GM12878 (cell line): ENCODE results near the gene SETMAR. TPM values are rescaled to one million over a fixed set of nuclear protein-coding genes. Genes with fewer than 3 reads are reported as not detected.

Source experiments
- ATF7 ChIP-seq: fragments of 450-650 bp; IDR thresholded peaks from 2 replicates; pipeline ENCODE4 v1.6.1; 2016; ENCODE audit warnings: low read depth, mild to moderate bottlenecking
- CHD2 ChIP-seq: IDR thresholded peaks from 2 replicates; pipeline ENCODE4 v1.6.1; 2011; ENCODE audit warnings: low read depth, low read length, improper control_type of control experiment, borderline replicate concordance
- DPF2 ChIP-seq: fragments of 450-650 bp; IDR thresholded peaks from 2 replicates; pipeline ENCODE4 v1.6.1; 2017; ENCODE audit warnings: mild to moderate bottlenecking
- ETV6 ChIP-seq, 2 experiments: fragments of 450-650 bp in 1 of 2; IDR thresholded peaks in 1 of 2; conservative IDR thresholded peaks in 1 of 2; 2 replicates each; pipeline ENCODE4 v1.6.1; 2014; ENCODE audit warnings: antibody characterized with exemption in 1 of 2, borderline replicate concordance in 1 of 2, low read depth in 1 of 2, mild to moderate bottlenecking in 1 of 2, moderate library complexity in 1 of 2
- GATAD2B ChIP-seq: fragments of 450-650 bp; conservative IDR thresholded peaks from 2 replicates; pipeline ENCODE4 v1.6.1; 2017; ENCODE audit warnings: low read depth, mild to moderate bottlenecking, moderate library complexity
- HDAC6 ChIP-seq: fragments of 200-600 bp; sonication (generic); IDR thresholded peaks from one replicate; pipeline ENCODE4 v1.8.0; 2017; ENCODE audit warnings: antibody characterized with exemption; ENCODE audit not compliant: unreplicated experiment
- IKZF1 ChIP-seq: fragments of 450-650 bp; conservative IDR thresholded peaks from 2 replicates; pipeline ENCODE4 v1.6.1; 2017; ENCODE audit warnings: antibody characterized with exemption, mild to moderate bottlenecking
- IKZF2 ChIP-seq, 2 experiments: fragments of 450-650 bp; IDR thresholded peaks; 2 replicates each; pipeline ENCODE4 v1.6.1; 2017; ENCODE audit warnings: mild to moderate bottlenecking in 2 of 2, moderate library complexity in 2 of 2
- NR2C1 ChIP-seq: fragments of 450-650 bp; IDR thresholded peaks from 2 replicates; pipeline ENCODE4 v1.6.1; 2017; ENCODE audit warnings: antibody characterized with exemption, mild to moderate bottlenecking, moderate library complexity
- NR2C2 ChIP-seq: IDR thresholded peaks from 2 replicates; pipeline ENCODE4 v1.6.1; 2011; ENCODE audit warnings: borderline replicate concordance, low read depth; ENCODE audit not compliant: control insufficient read depth, insufficient read length
- PAX5 ChIP-seq: IDR thresholded peaks from 2 replicates; pipeline ENCODE4 v1.6.1; 2011; ENCODE audit warnings: low read depth, low read length, borderline replicate concordance
- RAD51 ChIP-seq: fragments of 450-650 bp; IDR thresholded peaks from 2 replicates; pipeline ENCODE4 v1.6.1; 2016; ENCODE audit warnings: moderate library complexity, mild to moderate bottlenecking, inconsistent platforms
- SIN3A ChIP-seq: IDR thresholded peaks from 2 replicates; pipeline ENCODE4 v1.6.1; 2012; ENCODE audit warnings: low read depth, low read length, improper control_type of control experiment
- SMAD5 ChIP-seq: IDR thresholded peaks from 2 replicates; pipeline ENCODE4 v1.6.1; 2016; ENCODE audit warnings: antibody characterized with exemption, low read depth
- SRF ChIP-seq, 2 experiments: IDR thresholded peaks; 2 replicates each; pipeline ENCODE4 v1.6.1; 2011; ENCODE audit warnings: low read depth in 2 of 2, low read length in 2 of 2, mild to moderate bottlenecking in 1 of 2, moderate library complexity in 1 of 2
- TARDBP ChIP-seq: IDR thresholded peaks from 2 replicates; pipeline ENCODE4 v1.6.1; 2016; ENCODE audit warnings: borderline replicate concordance
- ZNF217 ChIP-seq: fragments of 450-650 bp; IDR thresholded peaks from 2 replicates; pipeline ENCODE4 v1.6.1; 2017; ENCODE audit warnings: antibody characterized with exemption, mild to moderate bottlenecking
- ZNF384 ChIP-seq: IDR thresholded peaks from 2 replicates; pipeline ENCODE4 v1.6.1; 2012; ENCODE audit warnings: low read depth, mild to moderate bottlenecking, low read length, improper control_type of control experiment, borderline replicate concordance
- polyA plus RNA-seq, 11 experiments: library from polyadenylated mRNA; depleted of rRNA in 4 of 11; unstranded in 6 of 11; stranded (reverse) in 5 of 11; fragments of >200 nt; fragmentation: Nextera tagmentation in 4 of 11; fragmentation: Illumina TruSeq in 1 of 11; extraction: Ambion mirVana in 4 of 11; extraction: Trizol in 1 of 11; gene quantifications; 1 replicate in 1 of 11; 2 replicates in 10 of 11; pipeline versions ENCODE4 v1.2.1 to v1.2.3, GENCODE V29; 2011 to 2016; ENCODE audit warnings: inconsistent platforms in 2 of 11, missing spikeins in 2 of 11, low read depth in 1 of 11
- total RNA-seq, 4 experiments: library from RNA; depleted of rRNA in 3 of 4; stranded (reverse); fragments of >200 nt in 3 of 4; fragmentation: Illumina TruSeq in 1 of 4; extraction: Trizol in 1 of 4; gene quantifications; 2 replicates each; pipeline versions ENCODE4 v1.2.1 to v1.2.3, GENCODE V29; 2013 to 2021
- TF ChIP-seq, protein P1 (sequence below): fragments of 450-650 bp; IDR thresholded peaks from 2 replicates; pipeline ENCODE4 v1.6.1; 2017; ENCODE audit warnings: mild to moderate bottlenecking
- TF ChIP-seq, protein P2 (sequence below): fragments of 450-650 bp; IDR thresholded peaks from 2 replicates; pipeline ENCODE4 v1.6.1; 2018; ENCODE audit warnings: mild to moderate bottlenecking, low read depth, moderate library complexity; ENCODE audit not compliant: partially characterized antibody
- TF ChIP-seq, protein P3 (sequence below): fragments of 450-650 bp; IDR thresholded peaks from 2 replicates; pipeline ENCODE4 v1.6.1; 2017; ENCODE audit warnings: low read depth, mild to moderate bottlenecking, moderate library complexity
- TF ChIP-seq, protein P4 (sequence below): IDR thresholded peaks from 2 replicates; pipeline ENCODE4 v1.6.1; 2011; ENCODE audit warnings: borderline replicate concordance, low read depth, mild to moderate bottlenecking, moderate library complexity, mixed read lengths, low read length; ENCODE audit not compliant: insufficient read depth; ENCODE audit errors: extremely low read length

Gene SETMAR
- total and polyA plus RNA-seq, 10 of the 15 experiments (the other 5 are each of a cell fraction or from before 2014, with no cell fraction given), result 7.1 to 25.1 (median 20.3) TPM

DNA sequence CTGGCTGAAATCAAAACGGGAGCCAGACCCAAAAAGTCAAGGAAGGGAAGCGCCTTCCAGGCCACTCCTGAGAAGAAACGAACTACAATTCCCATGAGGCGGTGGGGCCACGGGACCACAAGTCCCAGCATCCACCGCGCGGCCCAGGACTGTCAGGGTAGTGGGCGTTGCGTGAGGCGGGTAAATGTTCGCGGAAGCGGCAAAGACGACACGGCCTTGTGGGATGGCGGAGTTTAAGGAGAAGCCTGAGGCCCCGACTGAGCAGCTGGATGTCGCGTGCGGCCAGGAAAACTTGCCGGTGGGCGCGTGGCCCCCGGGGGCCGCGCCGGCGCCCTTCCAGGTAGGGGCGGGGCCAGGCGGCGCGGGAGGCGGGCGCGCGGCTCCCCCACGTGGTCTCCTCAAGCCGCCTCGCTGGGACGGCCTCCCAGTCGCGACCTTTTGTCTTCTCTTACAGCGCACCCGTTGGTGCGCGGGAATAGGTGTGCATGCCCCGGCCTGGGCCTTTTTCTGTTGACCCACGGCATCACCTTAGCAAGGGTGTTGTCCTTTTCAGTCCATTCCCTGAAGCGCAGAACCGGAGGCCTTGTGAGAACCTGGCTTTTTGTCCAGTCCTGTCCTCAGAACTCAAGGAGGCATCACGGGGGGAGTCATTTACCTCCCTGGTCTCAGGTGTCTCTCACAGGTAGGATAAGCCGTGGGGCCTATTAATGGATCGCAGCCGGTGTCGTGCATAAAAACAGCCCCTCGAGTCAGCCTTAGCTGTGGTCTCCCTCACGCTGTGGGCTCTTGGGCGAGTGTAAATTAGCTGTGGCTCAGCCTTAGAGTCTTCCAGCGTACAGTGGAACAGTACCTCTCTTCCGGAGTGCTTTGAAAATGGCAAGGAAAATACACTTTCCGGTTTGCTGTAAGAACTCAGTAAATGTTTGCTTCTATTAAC, at the start of gene SETMAR (continued):
- peak; percentile 68 for TF ChIP-seq GATAD2B
- TF ChIP-seq, protein P1, sequence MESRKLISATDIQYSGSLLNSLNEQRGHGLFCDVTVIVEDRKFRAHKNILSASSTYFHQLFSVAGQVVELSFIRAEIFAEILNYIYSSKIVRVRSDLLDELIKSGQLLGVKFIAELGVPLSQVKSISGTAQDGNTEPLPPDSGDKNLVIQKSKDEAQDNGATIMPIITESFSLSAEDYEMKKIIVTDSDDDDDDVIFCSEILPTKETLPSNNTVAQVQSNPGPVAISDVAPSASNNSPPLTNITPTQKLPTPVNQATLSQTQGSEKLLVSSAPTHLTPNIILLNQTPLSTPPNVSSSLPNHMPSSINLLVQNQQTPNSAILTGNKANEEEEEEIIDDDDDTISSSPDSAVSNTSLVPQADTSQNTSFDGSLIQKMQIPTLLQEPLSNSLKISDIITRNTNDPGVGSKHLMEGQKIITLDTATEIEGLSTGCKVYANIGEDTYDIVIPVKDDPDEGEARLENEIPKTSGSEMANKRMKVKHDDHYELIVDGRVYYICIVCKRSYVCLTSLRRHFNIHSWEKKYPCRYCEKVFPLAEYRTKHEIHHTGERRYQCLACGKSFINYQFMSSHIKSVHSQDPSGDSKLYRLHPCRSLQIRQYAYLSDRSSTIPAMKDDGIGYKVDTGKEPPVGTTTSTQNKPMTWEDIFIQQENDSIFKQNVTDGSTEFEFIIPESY, result peak; percentile 63; the same call in 1 of the 2 replicates
- TF ChIP-seq IKZF2 (IDR thresholded peaks at IDR 0.05), result peak in 1 of 2 experiments; percentile 21; a peak in 1 of 4 replicates
- TF ChIP-seq ZNF217, result no peak
- no peak for TF ChIP-seq ATF7
- peak; percentile 97 for TF ChIP-seq IKZF1
- no peak for TF ChIP-seq NR2C2
- TF ChIP-seq PAX5, result peak; percentile 41; the same call in 1 of the 2 replicates
- TF ChIP-seq SMAD5, result peak; percentile 88; the same call in 1 of the 2 replicates
- TF ChIP-seq HDAC6, result no peak
- peak; percentile 34; the same call in 1 of the 2 replicates for TF ChIP-seq CHD2
- peak; percentile 70 for TF ChIP-seq DPF2
- peak; percentile 65 for TF ChIP-seq NR2C1
- TF ChIP-seq, protein P2, sequence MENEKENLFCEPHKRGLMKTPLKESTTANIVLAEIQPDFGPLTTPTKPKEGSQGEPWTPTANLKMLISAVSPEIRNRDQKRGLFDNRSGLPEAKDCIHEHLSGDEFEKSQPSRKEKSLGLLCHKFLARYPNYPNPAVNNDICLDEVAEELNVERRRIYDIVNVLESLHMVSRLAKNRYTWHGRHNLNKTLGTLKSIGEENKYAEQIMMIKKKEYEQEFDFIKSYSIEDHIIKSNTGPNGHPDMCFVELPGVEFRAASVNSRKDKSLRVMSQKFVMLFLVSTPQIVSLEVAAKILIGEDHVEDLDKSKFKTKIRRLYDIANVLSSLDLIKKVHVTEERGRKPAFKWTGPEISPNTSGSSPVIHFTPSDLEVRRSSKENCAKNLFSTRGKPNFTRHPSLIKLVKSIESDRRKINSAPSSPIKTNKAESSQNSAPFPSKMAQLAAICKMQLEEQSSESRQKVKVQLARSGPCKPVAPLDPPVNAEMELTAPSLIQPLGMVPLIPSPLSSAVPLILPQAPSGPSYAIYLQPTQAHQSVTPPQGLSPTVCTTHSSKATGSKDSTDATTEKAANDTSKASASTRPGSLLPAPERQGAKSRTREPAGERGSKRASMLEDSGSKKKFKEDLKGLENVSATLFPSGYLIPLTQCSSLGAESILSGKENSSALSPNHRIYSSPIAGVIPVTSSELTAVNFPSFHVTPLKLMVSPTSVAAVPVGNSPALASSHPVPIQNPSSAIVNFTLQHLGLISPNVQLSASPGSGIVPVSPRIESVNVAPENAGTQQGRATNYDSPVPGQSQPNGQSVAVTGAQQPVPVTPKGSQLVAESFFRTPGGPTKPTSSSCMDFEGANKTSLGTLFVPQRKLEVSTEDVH, result no peak
- TF ChIP-seq, protein P3, sequence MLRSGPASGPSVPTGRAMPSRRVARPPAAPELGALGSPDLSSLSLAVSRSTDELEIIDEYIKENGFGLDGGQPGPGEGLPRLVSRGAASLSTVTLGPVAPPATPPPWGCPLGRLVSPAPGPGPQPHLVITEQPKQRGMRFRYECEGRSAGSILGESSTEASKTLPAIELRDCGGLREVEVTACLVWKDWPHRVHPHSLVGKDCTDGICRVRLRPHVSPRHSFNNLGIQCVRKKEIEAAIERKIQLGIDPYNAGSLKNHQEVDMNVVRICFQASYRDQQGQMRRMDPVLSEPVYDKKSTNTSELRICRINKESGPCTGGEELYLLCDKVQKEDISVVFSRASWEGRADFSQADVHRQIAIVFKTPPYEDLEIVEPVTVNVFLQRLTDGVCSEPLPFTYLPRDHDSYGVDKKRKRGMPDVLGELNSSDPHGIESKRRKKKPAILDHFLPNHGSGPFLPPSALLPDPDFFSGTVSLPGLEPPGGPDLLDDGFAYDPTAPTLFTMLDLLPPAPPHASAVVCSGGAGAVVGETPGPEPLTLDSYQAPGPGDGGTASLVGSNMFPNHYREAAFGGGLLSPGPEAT, result no peak
- peak; percentile 51; the same call in 1 of the 2 replicates for TF ChIP-seq RAD51
- no peak for TF ChIP-seq SIN3A
- TF ChIP-seq, protein P4, sequence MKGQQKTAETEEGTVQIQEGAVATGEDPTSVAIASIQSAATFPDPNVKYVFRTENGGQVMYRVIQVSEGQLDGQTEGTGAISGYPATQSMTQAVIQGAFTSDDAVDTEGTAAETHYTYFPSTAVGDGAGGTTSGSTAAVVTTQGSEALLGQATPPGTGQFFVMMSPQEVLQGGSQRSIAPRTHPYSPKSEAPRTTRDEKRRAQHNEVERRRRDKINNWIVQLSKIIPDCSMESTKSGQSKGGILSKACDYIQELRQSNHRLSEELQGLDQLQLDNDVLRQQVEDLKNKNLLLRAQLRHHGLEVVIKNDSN, result peak; percentile 83
- TF ChIP-seq SRF (IDR thresholded peaks at IDR 0.05; ENCODE audit: low read depth in 2 of 2, low read length in 2 of 2), result 0 out of 4 replicates have a peak, but pooled peaks of 1 of the 2 experiments have one; percentile 32
- TF ChIP-seq ETV6 (conservative IDR thresholded peaks at IDR 0.05 in 1 of 2, IDR thresholded peaks at IDR 0.05 in 1 of 2; ENCODE audit: borderline replicate concordance in 1 of 2, low read depth in 1 of 2), result 0 out of 4 replicates have a peak, but pooled peaks of 1 of the 2 experiments have one; percentile 18
- TF ChIP-seq ZNF384, result no peak
- TF ChIP-seq TARDBP, result peak; percentile 94
